HG03159 (cell line): ENCODE data around the gene LRCH4.
"Not testable (repeated sequence)": the region's sequence is repeated elsewhere in the genome, so short reads cannot be mapped to it uniquely, and the experiment has no call there.

Experiments
- ATAC-seq: cut with Tn5 transposase; IDR thresholded peaks from one replicate; pipeline ENCODE4 v1.9.1; 2021; ENCODE audit warnings: mild to moderate bottlenecking, moderate library complexity; ENCODE audit not compliant: unreplicated experiment

Gene LRCH4

DNA sequence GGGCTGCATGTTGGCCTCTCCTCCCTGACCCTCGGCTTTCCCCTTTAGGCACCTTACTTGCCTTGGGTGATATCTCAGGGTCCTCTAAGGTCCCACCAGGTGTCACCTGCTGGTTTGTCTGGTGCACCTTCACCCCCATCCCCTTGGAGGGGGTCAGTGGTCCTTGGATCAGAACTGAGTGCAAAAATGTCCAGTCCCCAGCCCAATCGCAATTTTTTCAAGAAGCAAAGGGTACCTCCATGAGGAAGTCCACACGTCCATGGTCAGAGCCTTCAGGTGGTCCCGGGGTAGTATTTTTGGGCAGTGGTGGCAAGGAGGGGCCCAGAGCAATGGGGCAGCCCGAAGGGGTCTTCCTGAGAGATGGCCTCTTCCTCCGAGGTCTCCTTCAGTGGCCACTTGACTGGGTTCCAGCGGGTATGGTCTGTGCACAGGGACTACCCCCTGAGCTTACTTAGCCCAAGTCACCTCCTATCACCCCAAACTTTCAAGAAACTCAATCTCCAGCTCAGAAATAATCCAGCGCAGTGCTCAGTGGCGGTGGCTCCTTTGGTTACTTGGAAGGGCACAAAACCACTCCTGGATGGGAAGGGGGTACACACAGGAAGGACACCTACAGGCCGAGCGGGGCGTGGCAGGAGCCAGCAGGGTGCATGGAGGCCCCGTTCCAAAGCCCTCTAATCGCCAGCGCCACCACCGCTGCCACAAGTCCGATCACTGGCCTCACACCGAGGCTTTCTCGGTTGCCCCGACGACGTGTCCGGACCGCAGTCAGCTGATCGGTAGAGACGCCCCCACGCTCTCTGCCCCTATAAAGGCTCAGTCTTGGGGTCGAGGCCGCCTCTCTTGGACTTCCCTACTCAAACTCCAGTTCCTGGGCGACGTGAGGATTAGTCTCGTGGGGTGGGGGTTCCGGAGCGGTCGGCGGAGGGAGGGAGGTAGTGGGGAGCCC lies 16.8 kb downstream of the LRCH4 start:
- no peak for ATAC-seq

DNA sequence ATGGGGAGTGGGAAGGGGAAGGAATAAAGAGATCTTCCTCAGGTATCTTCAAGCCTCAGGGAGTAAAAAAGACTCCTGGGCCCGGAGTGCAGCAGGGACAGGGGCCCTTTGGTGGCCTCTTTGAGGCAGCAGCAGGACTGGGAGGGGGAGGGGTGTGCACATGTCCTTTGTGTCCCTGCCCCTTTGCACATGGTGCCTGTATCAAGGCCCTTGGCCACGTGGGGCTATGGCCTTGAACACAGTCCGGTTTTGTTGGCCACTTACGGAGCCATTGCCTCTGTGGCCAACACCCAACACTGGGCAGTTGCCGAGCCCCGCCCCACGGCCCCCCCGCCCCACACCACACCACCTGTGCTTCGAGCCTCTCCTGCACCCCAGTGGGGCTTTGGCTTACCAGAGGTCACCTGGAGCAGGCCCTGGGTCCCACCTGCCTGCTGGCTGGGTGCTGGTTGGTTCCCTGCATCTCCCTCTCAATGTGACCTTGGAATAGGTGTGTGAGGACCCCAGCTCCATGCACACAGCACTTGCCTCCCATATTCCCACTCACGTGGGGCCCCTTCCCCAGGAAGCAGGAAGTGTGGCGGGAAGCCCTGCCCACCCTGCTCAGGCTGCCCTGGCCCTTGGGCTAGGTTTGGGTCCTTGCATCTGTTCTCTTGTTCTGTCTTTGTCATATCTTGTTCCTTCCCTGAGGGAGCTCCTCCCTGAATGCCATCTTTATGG lies 17.6 kb downstream of the LRCH4 start:
- no peak for ATAC-seq

- no peak for ATAC-seq
Observed at GRCh38 chr7:100567751-100568175, 18.2 kb downstream of the LRCH4 start.

GRCh38 chr7:100567031-100567730 lies 18.7 kb downstream of the LRCH4 start:
- no peak for ATAC-seq

GRCh38 chr7:100566018-100566531 lies 19.9 kb downstream of the LRCH4 start:
- ATAC-seq, result no peak

- no peak for ATAC-seq
Observed at GRCh38 chr7:100565133-100565571, 20.8 kb downstream of the LRCH4 start.

DNA sequence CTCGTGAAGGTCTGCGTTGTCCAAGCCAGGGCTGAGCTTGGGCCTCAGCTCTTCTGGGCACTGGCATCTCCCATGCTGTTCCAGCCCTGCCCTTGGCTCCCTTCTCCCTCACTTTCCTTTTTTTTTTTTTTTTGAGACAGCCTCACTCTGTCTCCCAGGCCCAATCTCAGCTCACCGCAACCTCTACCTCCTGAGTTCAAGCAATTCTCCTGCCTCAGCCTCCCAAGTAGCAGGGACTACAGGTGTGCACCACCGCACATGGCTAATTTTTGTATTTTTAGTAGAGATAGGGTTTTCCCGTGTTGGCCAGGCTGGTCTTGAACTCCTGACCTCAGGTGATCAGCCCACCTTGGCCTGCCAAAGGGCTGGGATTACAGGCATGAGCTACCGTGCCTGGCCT lies 21.5 kb downstream of the LRCH4 start:
- ATAC-seq, result not testable (repeated sequence)

- ATAC-seq, result no peak
Observed at GRCh38 chr7:100563809-100564400, 22.0 kb downstream of the LRCH4 start.

DNA sequence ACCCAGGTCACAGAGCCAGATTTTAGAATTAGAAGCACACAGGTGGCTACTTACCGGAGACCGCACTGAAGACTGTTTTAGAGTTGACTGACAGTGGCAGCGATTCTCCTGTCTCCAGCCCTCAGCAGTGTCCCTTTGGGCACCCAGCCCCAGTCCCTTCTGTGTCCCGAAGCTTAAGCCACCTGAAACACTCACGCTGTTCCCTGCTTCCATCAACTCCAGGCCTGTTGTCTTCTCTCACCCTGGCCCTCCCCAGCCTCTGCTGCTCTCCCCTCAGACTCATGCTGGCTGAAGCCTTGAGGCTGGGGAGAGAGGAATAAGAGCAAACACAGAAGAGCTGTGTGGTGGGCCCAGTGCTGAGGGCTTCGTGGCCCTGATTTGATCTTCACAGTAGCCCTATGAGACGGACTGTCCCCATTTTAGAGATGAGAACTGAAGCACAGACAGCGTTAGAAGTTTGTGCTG lies 22.8 kb downstream of the LRCH4 start:
- ATAC-seq, result no peak

DNA sequence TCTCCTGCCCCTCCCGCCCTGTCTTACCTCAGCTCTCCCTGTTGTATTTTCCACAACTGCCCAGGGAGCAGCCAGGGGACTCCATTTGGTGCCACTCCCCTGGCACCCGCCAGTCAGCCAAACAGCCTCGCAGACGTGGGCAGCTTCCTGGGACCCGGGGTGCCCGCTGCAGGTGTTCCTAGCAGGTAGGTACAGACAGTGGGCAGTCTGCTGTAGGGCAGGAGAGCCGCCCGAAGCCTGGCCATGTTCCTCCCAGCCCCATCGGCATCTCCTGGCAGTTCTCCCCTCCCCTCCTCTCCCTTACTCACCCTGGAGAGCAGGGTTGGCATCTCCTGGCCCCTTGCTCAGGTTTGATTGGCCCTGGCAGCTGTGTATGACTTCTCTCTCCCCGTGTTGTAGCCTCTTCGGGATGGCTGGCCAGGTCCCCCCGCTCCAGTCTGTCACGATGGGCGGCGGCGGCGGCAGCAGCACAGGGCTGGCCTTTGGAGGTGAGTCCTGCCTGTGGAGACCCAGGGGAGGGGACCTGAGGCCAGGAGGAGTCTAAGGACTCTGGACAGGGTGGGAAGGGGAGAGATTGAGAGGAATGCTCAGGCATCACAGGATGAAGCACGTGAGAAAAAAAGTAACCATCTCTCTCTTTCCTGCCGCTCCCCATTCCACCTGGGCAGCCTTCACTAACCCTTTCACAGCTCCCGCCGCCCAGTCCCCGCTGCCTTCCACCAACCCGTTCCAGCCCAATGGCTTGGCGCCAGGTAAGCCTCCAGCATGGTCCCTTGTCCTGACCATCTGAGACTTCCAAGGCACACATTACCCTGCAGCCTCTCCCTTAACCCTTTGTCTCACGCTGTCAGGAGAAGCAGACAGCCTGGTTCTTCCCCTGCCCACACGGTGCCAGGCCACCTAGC lies 23.5 kb downstream of the LRCH4 start:
- no peak for ATAC-seq

DNA sequence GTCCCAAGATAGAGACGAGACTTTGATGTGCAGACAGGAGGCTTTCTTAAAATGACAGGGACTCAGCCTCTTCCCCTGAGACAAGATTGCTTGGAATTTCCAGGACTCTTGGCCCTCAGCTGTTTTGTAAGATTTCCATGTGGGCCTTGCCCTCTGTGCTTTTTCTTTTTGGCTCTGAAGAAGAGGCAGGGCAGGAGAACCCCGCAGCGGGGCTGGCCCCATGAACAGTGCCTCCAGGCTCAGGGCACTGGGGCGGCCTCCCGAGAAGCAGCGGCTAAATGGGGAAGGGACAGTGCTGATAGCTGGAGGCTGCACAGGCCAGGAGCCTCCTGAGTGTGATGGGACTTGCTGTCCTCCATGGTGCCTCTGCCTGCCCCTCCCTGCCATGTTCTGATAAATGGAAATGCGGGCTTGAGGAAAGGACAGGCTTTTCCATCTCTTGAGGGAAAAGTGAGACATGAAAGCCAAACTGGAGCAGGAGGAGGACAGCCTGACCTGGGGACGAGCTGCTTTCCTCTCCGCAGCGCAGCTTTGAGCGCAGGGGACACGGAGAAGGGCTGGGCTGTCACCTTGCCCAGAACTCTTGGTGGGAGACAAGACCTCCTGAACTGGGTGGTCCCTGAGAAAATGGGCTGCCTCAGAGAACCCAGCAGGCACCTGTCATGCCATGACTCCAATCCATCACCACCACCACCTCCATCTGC lies 24.3 kb downstream of the LRCH4 start:
- ATAC-seq, result no peak

GRCh38 chr7:100559127-100559526 lies 26.8 kb downstream of the LRCH4 start:
- no peak for ATAC-seq

GRCh38 chr7:100556541-100556940 lies 29.4 kb downstream of the LRCH4 start:
- no peak for ATAC-seq

- no peak for ATAC-seq
Observed at GRCh38 chr7:100555701-100556100, 30.2 kb downstream of the LRCH4 start.

DNA sequence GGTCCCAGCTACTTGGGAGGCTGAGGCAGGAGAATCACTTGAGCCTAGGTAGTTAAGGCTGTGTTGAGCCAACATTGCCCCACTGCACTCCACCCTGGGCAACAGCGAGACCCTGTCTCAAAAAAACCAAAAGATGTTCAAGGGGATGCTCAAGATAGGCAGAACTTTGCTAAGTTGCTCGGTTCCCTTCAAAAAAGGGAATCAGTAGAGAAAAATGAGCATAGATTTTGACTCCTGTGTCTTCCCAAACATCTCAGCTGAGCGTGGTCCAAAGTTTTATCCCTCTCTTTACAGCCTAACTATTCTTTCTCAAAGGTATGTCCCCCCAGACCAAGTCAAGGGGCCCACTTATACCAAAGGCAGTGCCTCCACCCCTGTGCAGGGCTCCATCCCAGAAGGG lies 32.9 kb downstream of the LRCH4 start:
- no peak for ATAC-seq

DNA sequence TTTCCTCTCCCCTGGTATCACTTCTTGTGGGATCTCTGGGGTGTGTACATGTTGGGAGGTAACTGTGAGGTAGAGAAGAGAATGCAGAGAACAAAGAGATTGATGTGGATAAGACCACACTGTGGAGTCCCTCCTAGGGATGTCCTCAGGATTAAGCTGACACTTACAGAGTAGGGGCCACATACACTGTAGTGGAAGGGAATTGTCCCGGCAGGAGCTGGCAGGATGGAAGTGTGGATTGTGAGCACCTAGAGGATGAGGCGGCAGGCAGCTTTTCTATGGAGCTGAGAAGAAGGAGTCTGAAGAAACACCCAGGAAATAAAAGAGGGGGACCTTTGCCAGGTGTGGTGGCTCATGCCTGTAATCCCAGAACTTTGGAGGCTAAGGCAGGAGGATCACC lies 33.4 kb downstream of the LRCH4 start:
- no peak for ATAC-seq

GRCh38 chr7:100548446-100548845 lies 37.5 kb downstream of the LRCH4 start:
- not testable (repeated sequence) for ATAC-seq

GRCh38 chr7:100547872-100548271 lies 38.1 kb downstream of the LRCH4 start:
- no peak for ATAC-seq
